B cell (primary cell): ENCODE measurements around the gene ENKUR. TPM values are rescaled to one million over a fixed set of nuclear protein-coding genes. Genes with fewer than 3 reads are reported as not detected.

ENCODE experiments used
- ATAC-seq: fragments of 200-7000 bp; cut with Tn5 transposase; one replicate; pipeline ENCODE4 v1.10.0; 2021; ENCODE audit warnings: low read depth, mild to moderate bottlenecking, moderate number of reproducible peaks, moderate library complexity
- CTCF ChIA-PET: fragments of 350-600 bp; sonication (Branson Sonifier 250); formaldehyde crosslinking; loops from one replicate; lab custom pipeline; 2021; ENCODE audit warnings: antibody characterized with exemption, inconsistent platforms; lab: Charles Lee
- POLR2A ChIA-PET: fragments of 350-600 bp; sonication (Branson Sonifier 250); formaldehyde crosslinking; loops from one replicate; lab custom pipeline; 2021; ENCODE audit warnings: antibody characterized with exemption; lab: Charles Lee
- DNase-seq: peaks from one replicate; pipeline ENCODE4 v3.0.0; 2013
- H2AFZ ChIP-seq: 2 replicates; pipeline ENCODE4 v1.6.1; 2012; ENCODE audit warnings: mild to moderate bottlenecking, low read depth, low read length; ENCODE audit not compliant: insufficient read depth, poor library complexity, severe bottlenecking
- H3K27ac ChIP-seq, 2 donors: 1 replicate in 1 of 2; 2 replicates in 1 of 2; pipeline ENCODE4 v1.5.1; 2012 to 2013; ENCODE audit warnings: low read length in 2 of 2, mild to moderate bottlenecking in 2 of 2, moderate library complexity in 1 of 2
- H3K27me3 ChIP-seq, 4 experiments: fragments of 200-600 bp in 1 of 4; sonication (generic) in 1 of 4; replicated peaks in 1 of 4; 1 replicate in 2 of 4; 2 replicates in 2 of 4; pipeline versions ENCODE4 v1.6.1 to v1.7.0; 2013 to 2016; ENCODE audit warnings: low read length in 3 of 4, mild to moderate bottlenecking in 2 of 4, mixed read lengths in 1 of 4, moderate library complexity in 1 of 4; ENCODE audit not compliant: insufficient read depth in 4 of 4, control insufficient read depth in 3 of 4; ENCODE audit errors: control extremely low read depth in 1 of 4
- H3K36me3 ChIP-seq, 2 experiments: replicated peaks in 1 of 2; 1 replicate in 1 of 2; 2 replicates in 1 of 2; pipeline versions ENCODE4 v1.6.1 to v1.7.1; 2013; ENCODE audit warnings: low read length in 1 of 2; ENCODE audit not compliant: insufficient read depth in 2 of 2, control insufficient read depth in 1 of 2; ENCODE audit errors: control extremely low read depth in 1 of 2, extremely low read depth in 1 of 2
- H3K4me1 ChIP-seq, 2 donors: fragments of 200-600 bp in 1 of 2; sonication (generic) in 1 of 2; 1 replicate in 1 of 2; 2 replicates in 1 of 2; pipeline versions ENCODE4 v1.5.1 to v1.6.1; 2013 to 2017; ENCODE audit warnings: low read length in 2 of 2; ENCODE audit not compliant: control insufficient read depth in 2 of 2, insufficient read depth in 2 of 2
- H3K4me2 ChIP-seq: replicated peaks from 2 replicates; pipeline ENCODE3; 2012; ENCODE audit warnings: mild to moderate bottlenecking, low read depth, low read length; ENCODE audit not compliant: poor library complexity, severe bottlenecking
- H3K4me3 ChIP-seq, 5 experiments: fragments of 200-600 bp in 1 of 5; sonication (generic) in 1 of 5; 1 replicate in 3 of 5; 2 replicates in 2 of 5; pipeline versions ENCODE4 v1.5.1 to v1.7.0; 2011 to 2016; ENCODE audit warnings: low read length in 4 of 5, mild to moderate bottlenecking in 4 of 5, low read depth in 2 of 5, control low read depth in 1 of 5, moderate library complexity in 1 of 5; ENCODE audit not compliant: insufficient read depth in 1 of 5; ENCODE audit errors: control extremely low read depth in 1 of 5, extremely low read depth in 1 of 5
- H3K79me2 ChIP-seq: fragments of 200-600 bp; sonication (generic); one replicate; pipeline ENCODE4 v1.6.0; 2016; ENCODE audit warnings: low read length; ENCODE audit not compliant: control insufficient read depth, insufficient read depth
- H3K9ac ChIP-seq: fragments of 200-600 bp; sonication (generic); 2 replicates; pipeline ENCODE4 v1.6.1; 2017; ENCODE audit warnings: mild to moderate bottlenecking, low read length, moderate library complexity
- H3K9me3 ChIP-seq, 3 donors: one replicate each; pipeline versions ENCODE4 v1.6.1 to v1.7.1; 2013; ENCODE audit warnings: low read length in 2 of 3; ENCODE audit not compliant: control insufficient read depth in 2 of 3, insufficient read depth in 1 of 3; ENCODE audit errors: control extremely low read depth in 1 of 3
- H4K20me1 ChIP-seq: 2 replicates; pipeline ENCODE4 v1.6.0; 2012; ENCODE audit warnings: mild to moderate bottlenecking, low read length; ENCODE audit not compliant: insufficient read depth, control insufficient read depth, poor library complexity, severe bottlenecking
- H3K27ac Mint-ChIP-seq: one replicate; pipeline ENCODE4 v1.8.0; 2021; ENCODE audit warnings: mixed read lengths
- H3K27me3 Mint-ChIP-seq: one replicate; pipeline ENCODE4 v1.8.0; 2021; ENCODE audit warnings: mixed read lengths
- H3K4me1 Mint-ChIP-seq: one replicate; pipeline ENCODE4 v1.8.0; 2021; ENCODE audit warnings: mixed read lengths
- H3K4me3 Mint-ChIP-seq: one replicate; pipeline ENCODE4 v1.8.0; 2021; ENCODE audit warnings: mixed read lengths
- H3K9me3 Mint-ChIP-seq: one replicate; pipeline ENCODE4 v1.8.0; 2022; ENCODE audit warnings: mixed read lengths; ENCODE audit not compliant: insufficient read depth
- CTCF ChIP-seq: fragments of 200-600 bp; IDR thresholded peaks from one replicate; pipeline ENCODE4 v1.8.0; 2022; ENCODE audit warnings: antibody characterized with exemption, mild to moderate bottlenecking
- EZH2 ChIP-seq: IDR thresholded peaks from 2 replicates; pipeline ENCODE4 v1.6.1; 2012; ENCODE audit warnings: borderline replicate concordance, low read depth, mild to moderate bottlenecking, moderate library complexity, low read length; ENCODE audit not compliant: insufficient read depth, poor library complexity, severe bottlenecking
- WGBS: methylation state at CpG from one replicate; pipeline ENCODE4 v1.1.5; 2013; ENCODE audit warnings: missing lambda C conversion rate; ENCODE audit not compliant: insufficient coverage; 5-methylcytosine and 5-hydroxymethylcytosine counted together
- intact Hi-C: fragments of 100-400 bp; cut with micrococcal nuclease; formaldehyde crosslinking; loops from one replicate; pipeline ENCODE4 v1.10.0; 2022
- polyA plus RNA-seq: library from polyadenylated mRNA; depleted of rRNA; stranded (reverse); fragments of >200 nt; gene quantifications from 2 replicates; pipeline ENCODE4 v1.2.3, GENCODE V29; 2012
- total RNA-seq, 2 donors: library from RNA; stranded (reverse); fragments of 120-200 nt in 1 of 2; gene quantifications; 1 replicate in 1 of 2; 2 replicates in 1 of 2; pipeline versions ENCODE4 v1.2.3 to v1.2.4, GENCODE V29; 2013 to 2022

Gene ENKUR
- total and polyA plus RNA-seq, 2 donors (not counting 1 experiment from before 2014, with no cell fraction given) = not detected

DNA sequence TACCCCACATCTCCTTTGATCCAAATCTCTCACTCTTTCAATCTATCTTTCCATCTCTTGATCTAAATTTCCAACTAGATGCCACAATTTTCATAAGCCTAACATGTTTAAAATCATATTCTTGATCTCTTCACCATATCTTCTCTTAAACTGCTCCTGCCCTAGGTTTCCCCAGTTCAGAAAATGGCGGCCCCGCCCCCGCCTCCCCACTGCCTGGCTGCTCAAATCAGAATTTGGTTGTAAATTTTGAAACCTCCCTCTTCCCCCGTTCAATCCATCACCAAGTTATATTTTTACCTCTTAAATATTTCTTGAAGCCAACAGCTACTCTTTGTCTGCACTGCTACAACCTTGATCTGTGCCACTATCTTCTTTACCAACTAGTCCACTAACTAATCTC, 36.3 kb downstream of the ENKUR start:
- H3K4me1 ChIP-seq = no peaks in the 10 kb centered on the region
- peaks cover 13% of the 10 kb centered on the region for H3K27me3 Mint-ChIP-seq
- no peak overlapping the region for H3K4me2 ChIP-seq
- H3K4me3 ChIP-seq = no peak overlapping the region
- ATAC-seq = no peak
- TF ChIP-seq CTCF = no peak
- no peak for TF ChIP-seq EZH2
- 95% methylated on average over 4 of the region's 4 CpGs for WGBS
- no peaks in the 10 kb centered on the region for H3K4me1 Mint-ChIP-seq
- DNase-seq = no peak
- no peak overlapping the region for H3K27ac Mint-ChIP-seq
- ChIA-PET CTCF (interaction anchor here (0.8 kb wide), 1 partner anchor 9 kb away, joined by 3 read pairs; no protein-coding TSS in a partner anchor), POLR2A (no interaction called here)
- H4K20me1 ChIP-seq = no peaks in the 10 kb centered on the region
- H3K79me2 ChIP-seq = no peaks in the 10 kb centered on the region
- no peaks in the 10 kb centered on the region for H3K36me3 ChIP-seq
- H3K4me3 Mint-ChIP-seq = no peak overlapping the region
- intact Hi-C loops = no loop called here
- H3K9me3 ChIP-seq = peaks cover 0 to 4% (median 0%) of the 10 kb centered on the region in 3 donors
- no peak overlapping the region for H3K27ac ChIP-seq
- no peaks in the 10 kb centered on the region for H3K9me3 Mint-ChIP-seq
- H2AFZ ChIP-seq = no peak overlapping the region
- no peak overlapping the region for H3K9ac ChIP-seq
- H3K27me3 ChIP-seq = peaks cover 0 to 8% (median 0%) of the 10 kb centered on the region in 4 experiments

DNA sequence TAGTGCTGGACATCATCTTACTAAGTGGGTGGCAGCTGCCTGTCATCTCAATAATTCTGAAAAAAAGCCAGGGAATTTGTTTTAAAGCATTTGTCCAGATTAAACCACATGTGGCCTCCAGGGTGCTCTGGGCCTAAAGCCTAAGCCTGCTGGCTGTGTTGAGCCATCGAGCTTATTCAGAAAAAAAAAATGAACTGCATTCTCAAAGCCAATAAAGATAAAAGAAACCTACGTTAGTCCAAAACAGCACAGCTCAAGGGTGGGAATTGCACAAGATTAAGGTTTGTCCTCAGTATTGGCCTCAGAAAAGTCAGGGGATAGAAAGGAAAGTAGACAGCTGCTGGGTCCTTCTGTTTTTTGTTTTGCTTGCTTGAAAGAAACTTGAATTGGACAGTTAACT, 41.0 kb downstream of the ENKUR start:
- DNase-seq (no peak), ATAC-seq (no peak)
- Histone ChIP-seq H3K4me1 (peaks cover 0 to 3% of the 10 kb centered on the region in 2 donors), H4K20me1 (no peaks in the 10 kb centered on the region), H3K36me3 (no peaks in the 10 kb centered on the region), H3K9ac (no peak overlapping the region), H3K4me2 (no peak overlapping the region), H2AFZ (no peak overlapping the region), H3K9me3 (no peaks in the 10 kb centered on the region), H3K27ac (no peak overlapping the region), H3K27me3 (no peaks in the 10 kb centered on the region), H3K79me2 (no peaks in the 10 kb centered on the region), H3K4me3 (no peak overlapping the region)
- no peak overlapping the region for H3K27ac Mint-ChIP-seq
- peaks cover 3% of the 10 kb centered on the region for H3K4me1 Mint-ChIP-seq
- POLR2A ChIA-PET = no interaction called here
- H3K4me3 Mint-ChIP-seq = no peak overlapping the region
- no peaks in the 10 kb centered on the region for H3K9me3 Mint-ChIP-seq
- CTCF ChIA-PET = interaction anchor here (0.8 kb wide), 1 partner anchor 332 kb away, joined by 3 read pairs; no protein-coding TSS in a partner anchor
- TF ChIP-seq EZH2 = no peak
- no peak for TF ChIP-seq CTCF
- WGBS = 90% methylated on average over 2 of the region's 2 CpGs
- H3K27me3 Mint-ChIP-seq = peaks cover 9% of the 10 kb centered on the region
- intact Hi-C loops = no loop called here
